ENCODE results near the gene ZNF302.
"Not testable (repeated sequence)": the region's sequence is repeated elsewhere in the genome, so short reads cannot be mapped to it uniquely, and the experiment has no call there.

The ZNF302 gene

GRCh38 chr19:34677386-34678084, at the start of gene ZNF302:
ZNF302 (plus strand) TSS chr19:34677678; CDS start chr19:34678805, 1,127 bp downstream.
- peak; percentile 64 for DNase-seq

GRCh38 chr19:34633802-34634201, 43.7 kb upstream of the ZNF302 start:
- no peak for DNase-seq

- DNase-seq, result no peak
Measured at GRCh38 chr19:34639491-34640085, 37.9 kb upstream of the ZNF302 start.

GRCh38 chr19:34642241-34642640, 35.2 kb upstream of the ZNF302 start:
- no peak for DNase-seq

- no peak for DNase-seq
Measured at GRCh38 chr19:34644991-34645461, 32.5 kb upstream of the ZNF302 start.

GRCh38 chr19:34645551-34645950, 31.9 kb upstream of the ZNF302 start:
- DNase-seq, result no peak

- no peak for DNase-seq
Measured at GRCh38 chr19:34649886-34650543, 27.5 kb upstream of the ZNF302 start.

- DNase-seq, result no peak
Measured at GRCh38 chr19:34651747-34652146, 25.7 kb upstream of the ZNF302 start.

GRCh38 chr19:34654796-34655195, 22.7 kb upstream of the ZNF302 start:
- DNase-seq, result no peak

- no peak for DNase-seq
Measured at GRCh38 chr19:34655651-34656050, 21.8 kb upstream of the ZNF302 start.

- no peak for DNase-seq
Measured at GRCh38 chr19:34661357-34661756, 16.1 kb upstream of the ZNF302 start.

GRCh38 chr19:34662919-34663318, 14.6 kb upstream of the ZNF302 start:
- DNase-seq, result no peak

- DNase-seq, result no peak
Measured at GRCh38 chr19:34664168-34664567, 13.3 kb upstream of the ZNF302 start.

GRCh38 chr19:34664870-34665269, 12.6 kb upstream of the ZNF302 start:
- DNase-seq, result no peak

GRCh38 chr19:34665275-34665674, 12.2 kb upstream of the ZNF302 start:
- DNase-seq, result not testable (repeated sequence)

- DNase-seq, result no peak
Measured at GRCh38 chr19:34666200-34666957, 11.1 kb upstream of the ZNF302 start.

- DNase-seq, result no peak
Measured at GRCh38 chr19:34666958-34667265, 10.6 kb upstream of the ZNF302 start.

GRCh38 chr19:34667349-34668076, 10.0 kb upstream of the ZNF302 start:
- no peak for DNase-seq

- not testable (repeated sequence) for DNase-seq
Measured at GRCh38 chr19:34668077-34668689, 9.3 kb upstream of the ZNF302 start.

- DNase-seq, result not testable (repeated sequence)
Measured at GRCh38 chr19:34668690-34669089, 8.8 kb upstream of the ZNF302 start.

- DNase-seq, result no peak
Measured at GRCh38 chr19:34669305-34669704, 8.2 kb upstream of the ZNF302 start.

- no peak for DNase-seq
Measured at GRCh38 chr19:34671972-34672371, 5.5 kb upstream of the ZNF302 start.
